ENCODE measurements around the gene RAI1.
"Not testable (repeated sequence)": the region's sequence is repeated elsewhere in the genome, so short reads cannot be mapped to it uniquely, and the experiment has no call there.

RAI1 gene

GRCh38 chr17:17641621-17642409 lies 39.4 kb upstream of the RAI1 start:
- peak; percentile 28 for DNase-seq (ENCODE audit: low read depth)
- no peak overlapping the region for H3K4me3 ChIP-seq (ENCODE audit: low read length)
- peak; percentile 88 for TF ChIP-seq CTCF (conservative IDR thresholded peaks at IDR 0.05; ENCODE audit: low read depth, low read length)

DNA sequence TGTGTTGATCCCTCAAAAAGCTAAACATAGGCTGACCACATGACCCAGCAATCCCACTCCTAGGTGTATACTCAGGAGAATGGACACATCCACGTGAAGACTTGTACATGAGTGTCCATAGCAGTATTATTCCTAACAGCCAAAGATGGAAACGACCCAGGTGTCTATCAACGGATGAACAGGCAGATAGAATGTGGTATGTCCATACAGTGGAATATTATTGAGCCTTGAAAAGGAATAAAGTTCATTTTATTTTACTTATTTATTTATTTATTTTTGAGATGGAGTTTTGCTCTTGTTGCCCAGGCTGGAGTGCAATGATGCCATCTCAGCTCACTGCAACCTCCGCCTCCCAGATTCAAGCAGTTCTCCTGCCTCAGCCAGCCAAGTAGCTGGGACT lies 36.1 kb upstream of the RAI1 start:
- not testable (repeated sequence) for DNase-seq (ENCODE audit: low read depth); H3K4me3 ChIP-seq (ENCODE audit: low read length)

- no peak for DNase-seq (ENCODE audit: low read depth)
- no peak for TF ChIP-seq CTCF (conservative IDR thresholded peaks at IDR 0.05; ENCODE audit: low read depth, low read length)
- H3K4me3 ChIP-seq (ENCODE audit: low read length) = no peak overlapping the region
Observed at GRCh38 chr17:17645961-17646360, 35.3 kb upstream of the RAI1 start.

DNA sequence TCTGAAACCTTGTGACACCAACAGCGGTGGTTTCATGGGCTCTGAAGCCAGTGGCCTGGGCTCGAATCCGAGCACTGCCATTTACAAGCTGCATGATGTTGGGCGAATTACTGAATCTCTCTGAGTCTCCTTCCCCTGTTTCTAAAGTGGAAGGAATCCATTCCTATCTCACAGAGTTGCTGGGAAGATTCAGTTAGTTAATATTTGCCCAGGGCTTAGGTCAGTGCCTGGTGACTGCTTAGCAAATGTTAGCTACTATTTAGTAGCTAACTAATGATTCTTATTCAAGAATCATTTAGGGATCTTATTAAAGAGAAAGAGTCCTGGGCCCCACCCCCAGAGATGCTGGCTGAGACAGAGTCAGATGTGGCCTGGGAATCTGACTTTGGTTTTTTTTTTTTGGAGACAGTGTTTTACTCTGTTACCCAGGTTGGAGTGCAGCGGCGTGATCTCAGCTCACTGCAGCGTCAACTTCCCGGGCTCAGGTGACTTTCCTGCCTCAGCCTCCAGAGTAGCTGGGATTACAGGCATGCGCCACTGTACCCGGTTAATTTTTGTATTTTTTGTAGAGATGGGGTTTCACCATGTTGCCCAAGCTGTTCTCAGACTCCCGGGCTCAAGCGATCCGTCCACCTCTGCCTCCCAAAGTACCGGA lies 33.6 kb upstream of the RAI1 start:
- TF ChIP-seq CTCF (conservative IDR thresholded peaks at IDR 0.05; ENCODE audit: low read depth, low read length) = no peak
- DNase-seq (ENCODE audit: low read depth) = no peak
- H3K4me3 ChIP-seq (ENCODE audit: low read length) = no peak overlapping the region

GRCh38 chr17:17648762-17649161 lies 32.5 kb upstream of the RAI1 start:
- DNase-seq (ENCODE audit: low read depth) = no peak
- H3K4me3 ChIP-seq (ENCODE audit: low read length) = no peak overlapping the region
- no peak for TF ChIP-seq CTCF (conservative IDR thresholded peaks at IDR 0.05; ENCODE audit: low read depth, low read length)

- no peak for DNase-seq (ENCODE audit: low read depth)
- no peak overlapping the region for H3K4me3 ChIP-seq (ENCODE audit: low read length)
- TF ChIP-seq CTCF (conservative IDR thresholded peaks at IDR 0.05; ENCODE audit: low read depth, low read length) = no peak
Observed at GRCh38 chr17:17650959-17651358, 30.3 kb upstream of the RAI1 start.

GRCh38 chr17:17653343-17653742 lies 27.9 kb upstream of the RAI1 start:
- TF ChIP-seq CTCF (conservative IDR thresholded peaks at IDR 0.05; ENCODE audit: low read depth, low read length) = no peak
- H3K4me3 ChIP-seq (ENCODE audit: low read length) = no peak overlapping the region
- DNase-seq (ENCODE audit: low read depth) = no peak
